A549 (cell line): Measurements from ENCODE around the gene OGDHL. TPM values are rescaled to one million over a fixed set of nuclear protein-coding genes. Genes with fewer than 3 reads are reported as not detected.
"Not testable (repeated sequence)": the region's sequence is repeated elsewhere in the genome, so short reads cannot be mapped to it uniquely, and the experiment has no call there.

ENCODE experiments used
- ATAC-seq, 2 experiments: fragments of 200-7000 bp in 1 of 2; fragments of >200 bp in 1 of 2; cut with Nextera tagmentation in 1 of 2; cut with Tn5 transposase in 1 of 2; 3 replicates each; pipeline versions ENCODE4 v1.8.0 to v1.9.1; 2018 to 2020; ENCODE audit warnings: mild to moderate bottlenecking in 1 of 2, moderate library complexity in 1 of 2
- CTCF ChIA-PET: fragments of 300-600 bp; sonication (Branson Sonifier 250); formaldehyde crosslinking; extraction: SDS; loops from one replicate; lab custom pipeline; 2021; ENCODE audit warnings: antibody characterized with exemption, inconsistent platforms; lab: Yijun Ruan, JAX
- POLR2A ChIA-PET: fragments of 350-600 bp; formaldehyde crosslinking; extraction: SDS; loops from one replicate; lab custom pipeline; 2021; ENCODE audit warnings: antibody characterized with exemption, inconsistent platforms; lab: Yijun Ruan, JAX
- DNase-seq, 2 experiments: peaks; one replicate each; pipeline versions ENCODE4 v3.0.0 to v3.0.0-alpha.2; 2011 to 2016; ENCODE audit warnings: low read depth in 1 of 2, low spot score in 1 of 2
- FAIRE-seq: peaks from 2 replicates; lab custom pipeline; 2011; peaks lifted over from hg19 to GRCh38; lab: Jason Lieb, UNC
- H3K27ac ChIP-seq, 2 experiments: fragments of >200 bp; sonication (Bioruptor Twin); formaldehyde crosslinking; 3 replicates each; pipeline ENCODE4 v1.5.1; 2016 to 2017
- H3K4me1 ChIP-seq: fragments of >200 bp; sonication (Bioruptor Twin); formaldehyde crosslinking; 3 replicates; pipeline ENCODE4 v1.6.1; 2016
- H3K4me2 ChIP-seq: fragments of >200 bp; sonication (Bioruptor Twin); formaldehyde crosslinking; 3 replicates; pipeline ENCODE4 v1.6.1; 2016
- H3K4me3 ChIP-seq: fragments of >200 bp; sonication (Bioruptor Twin); formaldehyde crosslinking; 3 replicates; pipeline ENCODE4 v1.5.1; 2016
- H3K9me3 ChIP-seq: fragments of >200 bp; sonication (Bioruptor Twin); formaldehyde crosslinking; 3 replicates; pipeline ENCODE4 v1.6.1; 2016
- BHLHE40 ChIP-seq: IDR thresholded peaks from 2 replicates; pipeline ENCODE4 v1.6.1; 2012; ENCODE audit warnings: low read depth, low read length, inconsistent platforms
- CBX8 ChIP-seq: fragments of 200-600 bp; sonication (generic); IDR thresholded peaks from 2 replicates; pipeline ENCODE4 v1.6.1; 2016
- CHD2 ChIP-seq: fragments of 150-350 bp; IDR thresholded peaks from 2 replicates; pipeline ENCODE4 v1.6.1; 2014; ENCODE audit warnings: low read length; ENCODE audit not compliant: partially characterized antibody
- EP300 ChIP-seq, 2 experiments: fragments of >200 bp; sonication (Bioruptor Twin); formaldehyde crosslinking; IDR thresholded peaks; 2 replicates in 1 of 2; 3 replicates in 1 of 2; pipeline ENCODE4 v1.6.1; 2016 to 2017
- ESRRA ChIP-seq: fragments of 150-350 bp; IDR thresholded peaks from 2 replicates; pipeline ENCODE4 v1.6.1; 2014; ENCODE audit warnings: mild to moderate bottlenecking, low read length, borderline replicate concordance
- FOXS1 ChIP-seq: fragments of 250-450 bp; sonication (Bioruptor Pico); IDR thresholded peaks from 2 replicates; pipeline ENCODE4 v1.5.0; 2020; ENCODE audit warnings: mild to moderate bottlenecking, moderate library complexity
- GATA3 ChIP-seq: IDR thresholded peaks from 2 replicates; pipeline ENCODE4 v1.6.1; 2012; ENCODE audit warnings: borderline replicate concordance
- HDAC2 ChIP-seq: fragments of 200-600 bp; sonication (generic); IDR thresholded peaks from 2 replicates; pipeline ENCODE4 v1.6.1; 2016
- HOXA7 ChIP-seq: fragments of 250-450 bp; sonication (Bioruptor Pico); IDR thresholded peaks from 2 replicates; pipeline ENCODE4 v1.5.0; 2020; ENCODE audit warnings: mild to moderate bottlenecking, moderate library complexity
- HOXB13 ChIP-seq: fragments of 250-450 bp; sonication (Bioruptor Pico); IDR thresholded peaks from 2 replicates; pipeline ENCODE4 v1.5.0; 2020; ENCODE audit warnings: low read depth, mild to moderate bottlenecking, moderate library complexity
- JUNB ChIP-seq: fragments of >200 bp; sonication (Bioruptor Twin); formaldehyde crosslinking; IDR thresholded peaks from 2 replicates; pipeline ENCODE4 v1.6.1; 2016
- MAZ ChIP-seq: fragments of 150-350 bp; IDR thresholded peaks from 2 replicates; pipeline ENCODE4 v1.6.1; 2014; ENCODE audit warnings: antibody characterized with exemption, low read depth, low read length, borderline replicate concordance
- MYC ChIP-seq: IDR thresholded peaks from 2 replicates; pipeline ENCODE4 v1.6.1; 2012; ENCODE audit warnings: mild to moderate bottlenecking, inconsistent platforms, low read length, improper control_type of control experiment, borderline replicate concordance
- NPAS2 ChIP-seq: fragments of 250-450 bp; sonication (Bioruptor Pico); IDR thresholded peaks from 2 replicates; pipeline ENCODE4 v1.8.0; 2022; ENCODE audit warnings: mild to moderate bottlenecking, moderate library complexity, borderline replicate concordance
- NR3C1 ChIP-seq: fragments of >200 bp; sonication (Bioruptor Twin); formaldehyde crosslinking; IDR thresholded peaks from 3 replicates; pipeline ENCODE4 v1.6.1; 2017
- PHF8 ChIP-seq: fragments of 200-600 bp; sonication (generic); IDR thresholded peaks from 2 replicates; pipeline ENCODE4 v1.6.1; 2016; ENCODE audit warnings: low read depth, mild to moderate bottlenecking, antibody characterized with exemption, moderate library complexity, borderline replicate concordance
- POLR2AphosphoS2 ChIP-seq: conservative IDR thresholded peaks from 2 replicates; pipeline ENCODE4 v1.6.1; 2012; ENCODE audit warnings: low read length, improper control_type of control experiment, inconsistent platforms
- RAD21 ChIP-seq, 2 experiments: fragments of >200 bp in 1 of 2; sonication (Bioruptor Twin) in 1 of 2; formaldehyde crosslinking in 1 of 2; IDR thresholded peaks in 1 of 2; conservative IDR thresholded peaks in 1 of 2; 2 replicates in 1 of 2; 3 replicates in 1 of 2; pipeline ENCODE4 v1.6.1; 2012 to 2018; ENCODE audit warnings: inconsistent platforms in 1 of 2
- RCOR1 ChIP-seq: fragments of 150-350 bp; IDR thresholded peaks from 2 replicates; pipeline ENCODE4 v1.6.1; 2014; ENCODE audit warnings: antibody characterized with exemption, low read length, low read depth
- RFX5 ChIP-seq: fragments of 450-650 bp; IDR thresholded peaks from 2 replicates; pipeline ENCODE4 v1.7.1; 2014; ENCODE audit warnings: antibody characterized with exemption, mild to moderate bottlenecking, moderate library complexity
- ZC3H11A ChIP-seq: fragments of 450-650 bp; IDR thresholded peaks from 2 replicates; pipeline ENCODE4 v1.6.1; 2014; ENCODE audit warnings: antibody characterized with exemption, mild to moderate bottlenecking
- WGBS: methylation state at CpG from one replicate; pipeline ENCODE4 v1.1.6; 2017; ENCODE audit errors: missing lambda C conversion rate; 5-methylcytosine and 5-hydroxymethylcytosine counted together
- polyA plus RNA-seq, 4 experiments: library from polyadenylated mRNA; depleted of rRNA in 3 of 4; stranded (reverse); fragments of >200 nt; fragmentation: RNase III in 1 of 4; extraction: RNeasy Plus Mini Kit Qiagen cat#74134 plus additional on column Dnase treatment in 1 of 4; gene quantifications; 2 replicates in 3 of 4; 3 replicates in 1 of 4; pipeline ENCODE4 v1.2.3, GENCODE V29; 2011 to 2017
- TF ChIP-seq, protein P1 (sequence below): fragments of 250-450 bp; sonication (Bioruptor Pico); IDR thresholded peaks from 2 replicates; pipeline ENCODE4 v1.5.0; 2021; ENCODE audit warnings: mild to moderate bottlenecking, moderate library complexity, borderline replicate concordance
- TF ChIP-seq, protein P2 (sequence below): IDR thresholded peaks from 2 replicates; pipeline ENCODE4 v1.6.1; 2012; ENCODE audit warnings: low read depth, borderline replicate concordance
- TF ChIP-seq, protein P3 (sequence below): fragments of >200 bp; sonication (Bioruptor Twin); formaldehyde crosslinking; IDR thresholded peaks from 3 replicates; pipeline ENCODE4 v1.6.1; 2016
- TF ChIP-seq, protein P4 (sequence below): fragments of 450-650 bp; IDR thresholded peaks from 2 replicates; pipeline ENCODE4 v1.6.1; 2014; ENCODE audit warnings: antibody characterized with exemption
- TF ChIP-seq, protein P5 (sequence below): IDR thresholded peaks from 2 replicates; pipeline ENCODE4 v1.6.1; 2012
- TF ChIP-seq, protein P6 (sequence below): IDR thresholded peaks from 2 replicates; pipeline ENCODE4 v1.6.1; 2012

Gene OGDHL
- polyA plus RNA-seq, 2 of the 4 experiments (the other 2 are of a cell fraction) = 0.06 to 0.22 TPM

DNA sequence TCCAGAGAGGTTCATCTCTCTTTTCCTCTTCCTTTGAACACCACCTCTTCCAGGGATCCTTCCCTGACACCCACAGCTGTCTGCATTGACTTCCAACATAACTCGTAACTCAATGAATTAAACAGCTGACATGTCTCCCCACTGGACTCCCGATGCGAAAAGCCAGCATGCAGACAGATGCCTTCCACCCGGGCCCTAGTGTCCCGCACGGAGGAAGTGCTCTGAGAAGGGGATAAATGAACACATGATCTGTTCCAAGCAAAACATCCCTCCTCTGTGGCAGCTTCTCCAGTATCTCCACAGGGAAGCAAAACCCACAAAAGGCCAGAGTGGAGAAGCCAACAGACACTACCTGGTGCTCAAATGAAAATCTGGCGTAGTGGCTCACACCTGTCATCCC, 28.3 kb downstream of the OGDHL start (continued):
- TF ChIP-seq GATA3 = no peak

DNA sequence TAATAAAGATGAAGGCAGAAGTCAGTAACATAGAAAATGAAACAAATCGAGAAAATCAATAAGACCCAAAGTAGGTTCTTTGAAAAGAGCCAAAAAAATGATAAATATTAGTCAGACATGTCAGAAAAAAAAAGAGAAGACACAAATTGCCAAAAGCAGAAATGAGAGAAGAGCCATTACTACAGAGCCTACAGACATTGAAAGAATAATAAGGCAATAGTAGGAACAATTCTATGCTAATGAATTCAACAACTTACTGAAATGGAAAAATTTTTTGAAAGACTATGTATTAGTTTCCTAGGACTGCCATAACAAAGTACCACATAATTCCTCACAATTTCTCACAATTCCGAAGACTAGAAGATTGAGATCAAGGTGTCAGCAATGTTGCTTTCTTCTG, 35.5 kb downstream of the OGDHL start:
- no peak overlapping the region for H3K27ac ChIP-seq
- no peak overlapping the region for H3K4me2 ChIP-seq
- POLR2A ChIA-PET = no interaction called here
- no peak for TF ChIP-seq HDAC2
- TF ChIP-seq RCOR1 = no peak
- no peak for TF ChIP-seq ZC3H11A
- no peak for TF ChIP-seq POLR2AphosphoS2
- no peak for TF ChIP-seq HOXA7 (CRISPR knock-in tag)
- no peak for TF ChIP-seq NPAS2 (CRISPR knock-in tag)
- no peak for TF ChIP-seq RAD21 (conservative IDR thresholded peaks at IDR 0.05 in 1 of 2, IDR thresholded peaks at IDR 0.05 in 1 of 2)
- TF ChIP-seq FOXS1 = no peak
- TF ChIP-seq, protein P1, sequence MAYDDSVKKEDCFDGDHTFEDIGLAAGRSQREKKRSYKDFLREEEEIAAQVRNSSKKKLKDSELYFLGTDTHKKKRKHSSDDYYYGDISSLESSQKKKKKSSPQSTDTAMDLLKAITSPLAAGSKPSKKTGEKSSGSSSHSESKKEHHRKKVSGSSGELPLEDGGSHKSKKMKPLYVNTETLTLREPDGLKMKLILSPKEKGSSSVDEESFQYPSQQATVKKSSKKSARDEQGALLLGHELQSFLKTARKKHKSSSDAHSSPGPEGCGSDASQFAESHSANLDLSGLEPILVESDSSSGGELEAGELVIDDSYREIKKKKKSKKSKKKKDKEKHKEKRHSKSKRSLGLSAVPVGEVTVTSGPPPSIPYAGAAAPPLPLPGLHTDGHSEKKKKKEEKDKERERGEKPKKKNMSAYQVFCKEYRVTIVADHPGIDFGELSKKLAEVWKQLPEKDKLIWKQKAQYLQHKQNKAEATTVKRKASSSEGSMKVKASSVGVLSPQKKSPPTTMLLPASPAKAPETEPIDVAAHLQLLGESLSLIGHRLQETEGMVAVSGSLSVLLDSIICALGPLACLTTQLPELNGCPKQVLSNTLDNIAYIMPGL (CRISPR knock-in tag) = no peak
- TF ChIP-seq ESRRA = no peak
- TF ChIP-seq BHLHE40 = no peak
- TF ChIP-seq, protein P2, sequence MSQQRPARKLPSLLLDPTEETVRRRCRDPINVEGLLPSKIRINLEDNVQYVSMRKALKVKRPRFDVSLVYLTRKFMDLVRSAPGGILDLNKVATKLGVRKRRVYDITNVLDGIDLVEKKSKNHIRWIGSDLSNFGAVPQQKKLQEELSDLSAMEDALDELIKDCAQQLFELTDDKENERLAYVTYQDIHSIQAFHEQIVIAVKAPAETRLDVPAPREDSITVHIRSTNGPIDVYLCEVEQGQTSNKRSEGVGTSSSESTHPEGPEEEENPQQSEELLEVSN = no peak
- no peak for TF ChIP-seq MAZ
- TF ChIP-seq EP300 (IDR thresholded peaks at IDR 0.05) = no peak
- TF ChIP-seq PHF8 = no peak
- TF ChIP-seq CHD2 = no peak
- TF ChIP-seq, all 56 proteins: peak for 0
- no peak for DNase-seq
- CTCF ChIA-PET = no interaction called here
- ATAC-seq = no peak
- 0% methylated on average over 2 of the region's 2 CpGs for WGBS
- H3K4me1 ChIP-seq = no peaks in the 10 kb centered on the region
- H3K9me3 ChIP-seq = no peaks in the 10 kb centered on the region
- H3K4me3 ChIP-seq = no peak overlapping the region
- FAIRE-seq = no peak

DNA sequence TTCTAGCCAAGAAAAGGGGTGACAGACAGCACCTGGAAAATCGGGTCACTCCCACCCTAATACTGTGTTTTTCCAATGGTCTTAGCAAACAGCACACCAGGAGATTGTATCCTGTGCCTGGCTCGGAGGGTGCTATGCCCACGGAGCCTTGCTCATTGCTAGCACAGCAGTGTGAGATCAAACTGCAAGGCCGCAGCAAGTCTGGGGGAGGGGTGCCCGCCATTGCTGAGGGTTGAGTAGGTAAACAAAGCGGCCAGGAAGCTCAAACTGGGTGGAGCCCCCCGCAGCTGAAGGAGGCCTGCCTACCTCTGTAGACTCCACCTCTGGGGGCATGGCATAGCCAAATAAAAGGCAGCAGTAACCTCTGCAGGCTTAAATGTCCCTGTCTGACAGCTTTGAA, 47.0 kb downstream of the OGDHL start:
- H3K4me1 ChIP-seq, H3K4me2 ChIP-seq, POLR2A ChIA-PET, ATAC-seq, DNase-seq, H3K4me3 ChIP-seq, FAIRE-seq, H3K27ac ChIP-seq, H3K9me3 ChIP-seq: not testable (repeated sequence)
- 24% methylated on average over 7 of the region's 7 CpGs for WGBS
- CTCF ChIA-PET = interaction anchor here (0.6 kb wide), 1 partner anchor 414 kb away, joined by 3 read pairs; no protein-coding TSS in a partner anchor

DNA sequence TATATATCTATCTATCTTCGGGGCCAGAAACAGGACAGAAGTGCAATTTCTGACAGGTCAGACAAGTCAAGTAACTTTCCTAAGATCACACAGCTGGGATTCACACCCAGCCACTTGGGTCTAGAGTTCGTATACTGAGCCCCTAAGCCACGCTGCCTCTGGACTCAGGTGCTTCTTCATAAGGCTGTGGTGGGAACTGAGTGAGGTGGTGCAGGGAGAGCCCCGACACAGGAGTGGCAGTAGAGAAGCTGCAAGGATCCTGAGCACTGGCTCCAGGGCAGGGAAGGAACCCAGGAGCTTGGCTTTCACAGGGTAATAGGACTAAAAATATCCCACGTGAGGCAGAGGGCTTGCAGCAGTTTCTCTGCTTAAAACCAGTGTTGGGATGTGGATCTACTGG, 48.9 kb downstream of the OGDHL start:
- no peak overlapping the region for H3K4me3 ChIP-seq
- ATAC-seq (no peak), DNase-seq (no peak), FAIRE-seq (no peak)
- no peak overlapping the region for H3K4me2 ChIP-seq
- CTCF ChIA-PET = no interaction called here
- TF ChIP-seq POLR2AphosphoS2 = no peak
- TF ChIP-seq HOXB13 = no peak
- TF ChIP-seq, protein P3, sequence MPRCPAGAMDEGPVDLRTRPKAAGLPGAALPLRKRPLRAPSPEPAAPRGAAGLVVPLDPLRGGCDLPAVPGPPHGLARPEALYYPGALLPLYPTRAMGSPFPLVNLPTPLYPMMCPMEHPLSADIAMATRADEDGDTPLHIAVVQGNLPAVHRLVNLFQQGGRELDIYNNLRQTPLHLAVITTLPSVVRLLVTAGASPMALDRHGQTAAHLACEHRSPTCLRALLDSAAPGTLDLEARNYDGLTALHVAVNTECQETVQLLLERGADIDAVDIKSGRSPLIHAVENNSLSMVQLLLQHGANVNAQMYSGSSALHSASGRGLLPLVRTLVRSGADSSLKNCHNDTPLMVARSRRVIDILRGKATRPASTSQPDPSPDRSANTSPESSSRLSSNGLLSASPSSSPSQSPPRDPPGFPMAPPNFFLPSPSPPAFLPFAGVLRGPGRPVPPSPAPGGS = no peak
- no peak for TF ChIP-seq CBX8
- no peak for TF ChIP-seq MYC
- TF ChIP-seq, protein P4, sequence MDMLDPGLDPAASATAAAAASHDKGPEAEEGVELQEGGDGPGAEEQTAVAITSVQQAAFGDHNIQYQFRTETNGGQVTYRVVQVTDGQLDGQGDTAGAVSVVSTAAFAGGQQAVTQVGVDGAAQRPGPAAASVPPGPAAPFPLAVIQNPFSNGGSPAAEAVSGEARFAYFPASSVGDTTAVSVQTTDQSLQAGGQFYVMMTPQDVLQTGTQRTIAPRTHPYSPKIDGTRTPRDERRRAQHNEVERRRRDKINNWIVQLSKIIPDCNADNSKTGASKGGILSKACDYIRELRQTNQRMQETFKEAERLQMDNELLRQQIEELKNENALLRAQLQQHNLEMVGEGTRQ = no peak
- TF ChIP-seq, protein P5, sequence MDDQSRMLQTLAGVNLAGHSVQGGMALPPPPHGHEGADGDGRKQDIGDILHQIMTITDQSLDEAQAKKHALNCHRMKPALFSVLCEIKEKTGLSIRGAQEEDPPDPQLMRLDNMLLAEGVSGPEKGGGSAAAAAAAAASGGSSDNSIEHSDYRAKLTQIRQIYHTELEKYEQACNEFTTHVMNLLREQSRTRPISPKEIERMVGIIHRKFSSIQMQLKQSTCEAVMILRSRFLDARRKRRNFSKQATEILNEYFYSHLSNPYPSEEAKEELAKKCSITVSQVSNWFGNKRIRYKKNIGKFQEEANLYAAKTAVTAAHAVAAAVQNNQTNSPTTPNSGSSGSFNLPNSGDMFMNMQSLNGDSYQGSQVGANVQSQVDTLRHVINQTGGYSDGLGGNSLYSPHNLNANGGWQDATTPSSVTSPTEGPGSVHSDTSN = no peak
- no peak for TF ChIP-seq JUNB
- no peak for TF ChIP-seq RFX5
- TF ChIP-seq, protein P6, sequence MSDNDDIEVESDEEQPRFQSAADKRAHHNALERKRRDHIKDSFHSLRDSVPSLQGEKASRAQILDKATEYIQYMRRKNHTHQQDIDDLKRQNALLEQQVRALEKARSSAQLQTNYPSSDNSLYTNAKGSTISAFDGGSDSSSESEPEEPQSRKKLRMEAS = no peak
- no peak for TF ChIP-seq NR3C1
- POLR2A ChIA-PET = no interaction called here
- no peaks in the 10 kb centered on the region for H3K4me1 ChIP-seq
- no peaks in the 10 kb centered on the region for H3K9me3 ChIP-seq
- H3K27ac ChIP-seq = no peak overlapping the region
- WGBS = 24% methylated on average over 5 of the region's 5 CpGs
